ENCODE results near the gene RRAD.
A peak's percentile ranks its signal among the peaks of the same experiment; 100 is the strongest.

Gene RRAD

GRCh38 chr16:66903544-66904427, 21.5 kb downstream of the RRAD start:
- Mint-ChIP-seq H3K4me3 (no peak overlapping the region), H3K36me3 (ENCODE audit: low read depth) (no peaks in the 10 kb centered on the region), H3K27ac (peak overlapping the region in 2 of 3 experiments; percentile 59 to 80), H3K4me1 (peaks cover 55% of the 10 kb centered on the region), H3K9me3 (no peaks in the 10 kb centered on the region), H3K27me3 (ENCODE audit: low read depth) (peaks cover 8% of the 10 kb centered on the region)
- TF ChIP-seq CTCF (IDR thresholded peaks at IDR 0.05; ENCODE audit: unreplicated experiment in 3 of 3): no peak

GRCh38 chr16:66902648-66903543, 22.4 kb downstream of the RRAD start:
- Mint-ChIP-seq H3K36me3 (ENCODE audit: low read depth) (no peaks in the 10 kb centered on the region), H3K4me3 (no peak overlapping the region), H3K9me3 (no peaks in the 10 kb centered on the region), H3K27me3 (ENCODE audit: low read depth) (peaks cover 4% of the 10 kb centered on the region), H3K4me1 (peaks cover 60% of the 10 kb centered on the region), H3K27ac (peak overlapping the region in 2 of 3 experiments; percentile 34 to 78)
- TF ChIP-seq CTCF (IDR thresholded peaks at IDR 0.05; ENCODE audit: unreplicated experiment in 3 of 3): no peak

- H3K27me3 Mint-ChIP-seq (ENCODE audit: low read depth): peaks cover 4% of the 10 kb centered on the region
- H3K4me3 Mint-ChIP-seq: no peak overlapping the region
- no peak for TF ChIP-seq CTCF (IDR thresholded peaks at IDR 0.05; ENCODE audit: unreplicated experiment in 3 of 3)
- H3K27ac Mint-ChIP-seq: peak overlapping the region; percentile 34 to 82 (median 78)
- no peaks in the 10 kb centered on the region for H3K36me3 Mint-ChIP-seq (ENCODE audit: low read depth)
- no peaks in the 10 kb centered on the region for H3K9me3 Mint-ChIP-seq
- peaks cover 60% of the 10 kb centered on the region for H3K4me1 Mint-ChIP-seq
Measured at GRCh38 chr16:66901626-66902025, 23.7 kb downstream of the RRAD start.

- Mint-ChIP-seq H3K4me3 (peak overlapping the region in 1 of 3 experiments; percentile 47), H3K9me3 (no peaks in the 10 kb centered on the region), H3K36me3 (ENCODE audit: low read depth) (no peaks in the 10 kb centered on the region), H3K27ac (peak overlapping the region; percentile 82 to 91 (median 85)), H3K27me3 (ENCODE audit: low read depth) (peaks cover 4% of the 10 kb centered on the region), H3K4me1 (peaks cover 52% of the 10 kb centered on the region)
- TF ChIP-seq CTCF (IDR thresholded peaks at IDR 0.05; ENCODE audit: unreplicated experiment in 3 of 3): no peak
Measured at GRCh38 chr16:66900721-66901441, 24.5 kb downstream of the RRAD start.

GRCh38 chr16:66899945-66900710, 25.2 kb downstream of the RRAD start:
- Mint-ChIP-seq H3K4me3 (peak overlapping the region in 1 of 3 experiments; percentile 26), H3K4me1 (peaks cover 46% of the 10 kb centered on the region), H3K36me3 (ENCODE audit: low read depth) (no peaks in the 10 kb centered on the region), H3K27ac (peak overlapping the region; percentile 82 to 91 (median 85)), H3K27me3 (ENCODE audit: low read depth) (peaks cover 2% of the 10 kb centered on the region), H3K9me3 (no peaks in the 10 kb centered on the region)
- no peak for TF ChIP-seq CTCF (IDR thresholded peaks at IDR 0.05; ENCODE audit: unreplicated experiment in 3 of 3)
